Suppressor macrophage treated with lipopolysaccharide for 1 hour (primary cell): ENCODE measurements around the gene NES.

Source experiments
- DNase-seq, 3 donors: peaks; one replicate each; pipeline ENCODE4 v3.0.0-alpha.2; 2020 to 2022

The NES gene

GRCh38 chr1:156618853-156619581, 58.2 kb downstream of the NES start, which contains the start of gene HAPLN2:
HAPLN2 (plus strand) TSS chr1:156619415; CDS start chr1:156623491, 4,076 bp downstream.
- no peak for DNase-seq
